Glomerular endothelial cell (primary cell): Measurements from ENCODE around the gene DHODH. TPM values are rescaled to one million over a fixed set of nuclear protein-coding genes. Genes with fewer than 3 reads are reported as not detected.

Experiments
- DNase-seq: peaks from one replicate; pipeline ENCODE4 v3.0.0-alpha.2; 2011; ENCODE audit warnings: low read depth, low spot score; ENCODE audit errors: extremely low read depth
- total RNA-seq: library from RNA; depleted of rRNA; stranded (reverse); fragments of >200 nt; gene quantifications from 2 replicates; pipeline ENCODE4 v1.2.3, GENCODE V29; 2015

DHODH gene
- total RNA-seq, 1 donor from 2014 or later = 3.6 TPM

DNA sequence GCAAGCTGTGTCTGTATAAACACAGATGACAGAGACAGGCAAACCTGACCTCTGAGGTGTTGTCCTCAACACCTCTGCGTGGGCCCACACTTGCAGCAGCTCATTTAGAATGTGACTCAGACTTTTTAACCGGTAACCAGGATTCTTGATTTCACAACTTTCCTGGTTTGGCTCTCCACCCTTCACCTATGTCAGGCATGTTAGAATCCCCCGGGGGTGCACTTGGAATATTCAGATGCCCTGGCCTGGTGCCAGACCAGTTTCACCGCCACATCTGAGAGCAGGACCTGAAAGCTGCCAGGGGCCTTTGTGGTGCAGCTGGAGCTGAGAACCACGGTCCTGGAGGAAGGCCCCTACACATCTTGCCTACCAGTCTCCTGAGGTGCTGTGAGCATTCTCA, 4.8 kb downstream of the DHODH start:
- DNase-seq = no peak

DNA sequence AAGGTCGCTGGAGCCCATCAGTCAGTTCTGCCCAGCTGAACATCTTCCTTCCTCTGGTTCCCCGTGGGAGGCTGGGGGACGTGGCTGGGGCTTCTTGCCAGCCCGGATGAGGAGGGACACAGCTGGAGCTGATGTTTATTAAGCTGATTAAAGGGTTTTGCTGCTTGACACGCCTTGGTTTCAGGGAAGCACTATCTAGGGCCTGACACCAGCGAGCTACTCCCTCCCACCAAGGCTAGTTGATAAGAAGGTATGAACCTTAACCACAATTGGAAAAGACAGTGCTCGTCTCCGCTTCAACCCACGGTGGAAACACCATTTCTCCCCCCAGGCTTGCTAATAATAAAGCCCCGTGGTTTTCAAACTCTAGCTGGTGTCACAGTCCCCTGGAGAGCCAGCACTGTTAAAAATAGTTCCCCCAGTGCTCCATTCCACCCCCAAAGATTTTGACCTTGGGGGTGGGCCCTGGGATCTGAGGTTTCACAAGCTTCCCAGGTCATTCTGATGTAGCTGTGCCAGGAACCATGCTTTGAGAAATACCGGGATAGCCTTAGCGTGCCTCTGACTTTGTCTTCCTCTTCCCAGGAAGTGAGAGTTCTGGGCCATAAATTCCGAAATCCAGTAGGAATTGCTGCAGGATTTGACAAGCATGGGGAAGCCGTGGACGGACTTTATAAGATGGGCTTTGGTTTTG, 5.5 kb downstream of the DHODH start:
- DNase-seq = no peak

DNA sequence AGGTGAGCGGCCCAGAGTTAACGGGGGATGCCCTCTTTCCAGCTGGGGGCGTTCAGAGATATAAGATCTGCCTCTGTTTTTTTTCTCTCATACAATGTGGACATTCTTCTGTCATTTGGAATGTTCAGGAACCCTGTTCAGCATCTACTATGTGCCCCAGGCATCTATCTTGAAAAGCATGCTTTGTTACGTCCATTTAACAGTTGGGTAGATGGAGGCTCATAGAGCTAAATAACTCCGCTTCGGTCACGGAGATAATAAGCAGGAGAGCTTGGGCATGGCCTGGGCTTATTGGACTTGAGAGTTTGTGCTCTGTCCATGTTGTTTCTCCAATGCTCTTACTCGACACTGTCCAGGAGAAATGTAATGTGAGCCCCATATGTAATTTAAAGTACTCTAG, 6.1 kb downstream of the DHODH start:
- DNase-seq = no peak

DNA sequence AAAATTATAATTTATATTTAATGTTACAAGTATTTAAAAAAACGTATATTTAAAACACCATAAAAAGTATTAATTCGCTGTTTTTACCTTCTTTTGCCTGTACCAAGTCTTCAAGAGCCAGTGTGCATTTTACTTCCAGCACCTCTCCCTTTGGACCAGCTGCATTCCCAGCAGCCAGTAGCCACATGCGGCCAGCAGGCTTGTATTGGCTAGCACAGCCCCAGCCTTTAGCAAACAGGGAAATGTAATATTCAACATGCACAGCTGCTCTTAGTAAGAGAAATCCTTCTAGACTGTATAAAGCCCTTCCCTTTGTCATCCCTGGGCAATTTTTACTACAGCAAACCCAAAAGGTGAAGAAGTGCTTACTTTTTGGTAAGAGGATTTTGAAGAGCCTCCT, 6.6 kb downstream of the DHODH start:
- no peak for DNase-seq

DNA sequence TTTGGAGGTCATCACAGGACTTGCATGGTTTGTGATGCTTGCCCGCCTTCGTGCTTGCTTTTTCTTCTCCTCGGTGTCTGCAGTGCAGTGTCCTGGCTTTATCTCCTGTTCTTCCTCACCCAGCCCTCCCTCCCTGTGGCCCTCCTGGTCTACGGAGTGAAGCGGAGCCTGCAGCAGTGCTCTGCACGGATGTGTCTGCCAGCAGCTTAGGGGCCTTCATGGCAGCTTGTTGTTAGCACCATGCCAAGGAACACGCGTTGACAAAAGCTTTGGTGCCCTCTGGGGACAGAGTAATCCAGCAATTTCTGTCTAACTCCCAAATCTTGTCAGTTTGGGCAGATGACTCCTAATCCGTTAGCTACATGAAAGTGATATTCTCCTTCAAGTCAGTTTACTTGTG, 9.9 kb downstream of the DHODH start:
- no peak for DNase-seq

DNA sequence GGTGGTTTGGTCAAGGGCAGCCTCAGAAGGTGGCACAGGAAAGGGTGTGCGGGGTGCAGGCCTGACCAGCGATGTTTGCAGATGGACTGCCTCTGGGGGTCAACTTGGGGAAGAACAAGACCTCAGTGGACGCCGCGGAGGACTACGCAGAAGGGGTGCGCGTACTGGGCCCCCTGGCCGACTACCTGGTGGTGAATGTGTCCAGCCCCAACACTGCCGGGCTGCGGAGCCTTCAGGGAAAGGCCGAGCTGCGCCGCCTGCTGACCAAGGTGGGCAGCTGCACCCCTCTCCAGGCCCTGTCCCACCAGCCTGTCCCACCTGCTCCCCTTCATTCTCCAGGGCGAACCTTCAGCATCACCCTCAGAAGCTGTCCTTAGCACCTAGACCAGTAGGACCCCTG, 12.5 kb downstream of the DHODH start:
- DNase-seq = no peak

DNA sequence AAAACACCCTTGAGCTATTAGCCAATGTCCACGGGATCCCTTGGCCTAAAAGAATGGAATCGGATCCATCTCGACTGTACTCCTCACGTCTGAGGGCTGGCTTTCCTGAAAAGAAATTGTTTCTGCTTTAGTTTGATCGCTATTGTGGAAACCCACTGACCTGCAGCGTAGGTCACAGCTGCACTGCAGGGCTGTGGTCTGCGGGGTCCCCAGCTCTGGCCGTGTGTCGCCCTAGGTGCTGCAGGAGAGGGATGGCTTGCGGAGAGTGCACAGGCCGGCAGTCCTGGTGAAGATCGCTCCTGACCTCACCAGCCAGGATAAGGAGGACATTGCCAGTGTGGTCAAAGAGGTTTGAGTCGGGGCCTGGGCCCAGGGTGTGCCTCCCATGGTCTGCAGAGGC, 13.6 kb downstream of the DHODH start:
- DNase-seq = no peak

DNA sequence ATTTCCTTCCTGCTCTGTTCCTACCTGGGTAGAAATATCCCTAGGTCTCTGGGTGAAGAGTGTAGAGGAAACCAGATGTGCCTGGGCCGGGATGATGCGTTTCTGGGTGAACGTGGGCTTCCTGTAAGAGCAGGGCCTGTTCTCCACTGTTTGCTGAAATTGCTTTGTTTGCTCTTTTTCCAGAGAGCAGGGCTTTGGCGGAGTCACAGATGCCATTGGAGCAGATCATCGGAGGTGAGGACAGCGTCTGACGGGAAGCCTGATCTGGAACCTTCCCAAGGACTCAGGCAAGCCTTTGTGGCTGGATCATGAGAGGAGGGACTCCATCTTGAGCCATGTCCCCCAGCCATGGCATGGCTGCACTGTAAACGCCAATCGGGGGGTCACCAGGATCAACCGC, 15.4 kb downstream of the DHODH start:
- DNase-seq = no peak

DNA sequence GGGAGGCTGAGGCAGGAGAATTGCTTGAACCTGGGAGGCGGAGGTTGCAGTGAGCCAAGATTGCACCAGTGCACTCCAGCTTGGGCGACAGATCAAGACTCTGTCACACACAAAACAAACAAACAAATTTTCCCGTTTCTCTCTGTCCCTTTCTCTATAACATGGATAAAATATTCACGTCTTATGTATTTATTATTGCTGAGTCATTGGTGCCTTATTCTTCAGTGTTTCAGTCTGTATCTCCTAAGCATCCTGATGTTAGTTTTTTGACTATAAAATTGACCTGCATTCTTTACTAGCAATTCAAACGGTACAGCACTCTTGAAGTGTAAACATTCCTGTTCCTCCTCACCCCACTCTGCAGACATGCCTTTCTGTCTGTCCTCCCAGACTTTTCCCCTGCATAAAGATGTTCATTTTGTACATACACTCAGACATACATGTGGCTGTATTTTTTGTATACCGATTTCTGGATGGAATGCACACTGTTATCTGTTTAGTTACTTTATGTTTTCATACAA, 16.4 kb downstream of the DHODH start:
- no peak for DNase-seq

DNA sequence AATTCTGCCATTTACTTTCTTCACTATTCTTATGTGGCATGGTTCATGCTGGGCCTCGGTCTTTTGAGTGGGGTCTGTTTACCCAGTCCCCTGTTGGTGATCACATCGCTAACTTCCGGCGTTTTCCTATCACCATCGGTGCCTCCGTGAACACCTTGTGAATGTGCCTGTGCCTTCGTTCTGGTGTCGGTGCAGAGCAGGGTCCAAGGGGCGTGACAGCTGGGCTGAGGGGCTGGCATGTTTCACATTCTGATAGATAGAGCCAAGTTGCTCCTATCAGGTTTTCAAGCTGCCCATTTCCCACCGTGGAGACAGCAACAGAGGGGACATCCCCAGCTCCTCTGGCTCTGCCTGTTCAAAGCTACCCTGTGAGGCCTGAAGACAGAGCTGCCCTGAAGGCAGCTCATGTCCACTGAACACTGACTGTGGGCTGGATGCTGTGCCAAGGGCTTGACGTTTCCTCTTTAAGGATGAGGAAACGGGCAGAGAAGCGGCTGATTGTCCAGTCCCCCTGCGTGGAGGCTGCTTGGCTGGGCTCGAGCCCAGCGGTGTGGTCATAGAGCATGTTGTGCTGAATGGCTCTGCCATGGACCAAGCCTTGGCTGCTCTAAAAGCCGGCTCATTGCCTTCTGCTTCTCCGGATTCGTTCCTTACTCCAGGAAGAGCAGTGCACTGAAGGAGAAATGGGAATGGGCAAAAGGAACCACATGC, 17.0 kb downstream of the DHODH start:
- DNase-seq = no peak

DNA sequence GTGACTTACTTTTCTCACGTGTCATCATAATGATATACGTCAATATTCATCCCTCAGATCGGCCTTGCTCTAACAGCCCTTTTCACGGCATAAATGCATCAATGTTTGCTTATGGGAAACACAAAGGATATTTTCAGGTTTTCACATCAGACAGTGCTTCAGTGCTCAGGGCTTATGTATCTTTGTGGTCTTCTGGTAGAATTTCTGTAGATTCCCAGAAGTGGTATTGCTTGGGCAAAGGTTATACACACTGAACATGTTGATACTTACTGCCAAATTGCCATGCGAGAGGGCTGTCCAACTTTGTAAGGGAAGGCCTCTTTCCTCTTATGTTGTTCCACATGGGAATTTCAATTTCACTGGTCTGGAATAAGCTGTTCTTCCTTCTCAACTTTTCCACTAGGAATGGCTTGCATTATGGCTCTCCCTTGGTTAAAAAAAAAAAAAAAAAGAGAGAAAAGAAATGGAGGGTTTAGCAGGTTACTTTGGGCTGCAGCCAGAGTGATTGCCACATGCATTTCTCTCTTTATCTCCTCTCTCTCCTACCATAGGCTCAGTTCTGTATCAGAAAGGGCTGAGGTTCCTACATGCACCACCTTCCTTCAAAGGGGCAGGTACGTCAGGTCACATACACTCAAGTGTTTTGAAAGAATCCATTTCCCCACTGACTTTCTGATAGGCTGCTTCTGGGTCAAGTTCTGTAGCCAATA, 19.3 kb downstream of the DHODH start:
- DNase-seq = no peak

DNA sequence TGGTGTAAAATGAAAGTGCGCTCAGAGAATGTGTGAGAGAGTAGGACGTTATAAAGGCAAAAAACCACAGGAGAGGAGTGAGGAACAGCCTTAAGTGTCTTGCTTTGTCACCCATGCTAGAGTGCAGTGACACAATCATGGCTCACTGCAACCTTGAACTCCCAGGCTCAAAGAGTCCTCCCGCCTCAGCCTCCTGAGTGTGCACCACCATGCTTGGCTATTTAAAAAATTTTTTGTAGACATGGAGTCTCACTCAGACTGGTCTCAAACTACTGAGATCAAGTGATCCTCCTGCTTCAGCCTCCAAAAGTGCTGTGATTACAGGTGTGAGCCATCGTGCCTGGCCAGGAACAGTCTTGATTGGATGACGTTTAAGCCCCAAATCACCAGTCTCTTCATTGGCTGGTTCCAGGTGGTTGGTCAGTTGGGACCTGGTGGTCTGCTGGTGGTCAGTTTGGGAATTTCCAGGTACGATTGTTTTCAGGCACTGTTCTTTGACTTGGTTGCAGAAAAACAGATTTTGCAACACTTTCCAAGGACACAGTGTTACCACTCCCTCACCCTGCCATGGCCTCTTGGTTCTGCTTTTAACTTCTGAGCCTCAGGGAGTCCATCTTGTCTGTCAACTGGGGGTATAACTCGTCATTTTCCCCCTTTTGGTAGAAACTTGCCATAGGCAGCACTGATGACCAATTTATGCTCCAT, 21.2 kb downstream of the DHODH start:
- no peak for DNase-seq

DNA sequence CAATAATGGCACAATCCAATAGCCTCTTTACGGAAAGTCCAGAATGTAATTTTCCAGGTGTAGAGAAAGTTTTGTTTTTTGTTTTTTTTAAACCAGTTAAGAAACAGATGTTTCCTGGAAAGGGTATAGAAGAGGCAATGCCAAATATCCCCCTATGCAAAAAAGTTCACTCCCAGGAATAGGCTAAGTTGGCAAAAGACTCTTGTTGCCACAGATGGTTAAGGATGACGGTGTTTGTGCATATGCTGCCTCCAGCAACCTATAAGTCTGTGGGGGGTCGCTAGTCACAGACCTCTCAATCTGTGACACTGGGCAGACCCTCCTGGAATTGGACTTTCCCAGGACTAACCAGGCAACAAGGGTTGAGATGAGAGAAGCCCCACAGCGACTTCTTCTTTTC, 24.9 kb downstream of the DHODH start:
- DNase-seq = no peak

DNA sequence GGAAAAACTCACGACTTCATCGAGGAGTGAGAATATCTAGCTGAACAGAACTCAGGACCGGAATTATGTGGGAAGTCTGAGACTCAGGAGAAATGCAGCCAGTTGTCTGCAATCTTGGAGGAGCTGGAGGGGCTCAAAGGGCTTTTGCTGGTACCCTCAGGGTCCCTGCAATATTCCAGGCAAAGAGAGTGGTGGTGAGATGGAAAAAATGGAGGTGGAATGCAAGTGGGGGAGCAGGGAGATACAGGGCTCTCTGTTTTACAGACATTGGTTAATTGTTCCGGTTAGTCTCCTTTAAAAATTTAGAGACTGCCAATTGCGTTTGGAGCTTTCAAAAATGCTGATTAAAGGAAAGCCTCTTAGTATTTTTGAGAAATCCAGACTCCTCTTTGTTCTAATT, 27.6 kb downstream of the DHODH start:
- DNase-seq = no peak

DNA sequence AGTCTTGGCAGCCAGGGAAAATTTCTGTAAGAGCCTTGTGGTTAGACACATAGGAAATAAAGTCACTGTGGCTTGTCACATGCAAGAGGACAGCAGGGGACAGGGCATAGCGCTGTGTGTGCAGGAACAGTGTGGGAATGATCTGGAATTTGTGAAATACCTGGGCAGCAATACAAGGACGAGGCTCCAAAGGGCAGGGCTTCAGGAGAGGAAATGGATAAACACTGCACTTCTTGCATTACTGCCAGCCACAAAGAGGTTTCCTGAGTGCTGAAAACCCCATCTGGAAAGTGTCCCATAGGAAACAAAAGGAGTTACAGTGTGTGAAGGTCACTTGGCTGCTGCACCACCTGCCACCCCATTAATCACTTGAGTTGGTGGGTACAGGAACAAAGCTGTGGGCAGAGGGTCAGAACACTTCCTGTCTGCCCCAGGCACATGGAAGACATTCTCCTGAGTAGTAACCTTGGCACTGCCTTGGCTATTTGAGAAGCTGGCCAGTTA, 33.7 kb downstream of the DHODH start:
- no peak for DNase-seq

DNA sequence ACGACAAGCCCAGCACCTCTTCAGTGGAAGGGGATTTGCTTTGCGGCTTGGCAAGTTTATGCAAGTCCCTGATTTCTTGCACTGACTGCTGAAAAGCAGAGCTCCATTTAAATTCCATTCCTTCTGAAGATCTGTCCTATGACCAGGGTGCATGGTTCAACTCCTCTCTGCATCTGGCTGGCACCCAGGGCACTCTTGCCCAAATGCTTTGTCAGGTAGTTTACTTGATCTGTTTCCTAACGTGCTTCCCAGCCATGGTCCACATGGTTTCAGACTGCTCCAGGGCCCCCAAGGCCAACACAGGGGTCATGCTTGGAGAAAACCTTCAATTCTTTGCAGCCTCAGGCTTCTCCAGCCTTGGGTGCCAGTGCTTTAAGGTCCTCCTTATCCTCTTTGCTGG, 34.5 kb downstream of the DHODH start:
- DNase-seq = no peak

DNA sequence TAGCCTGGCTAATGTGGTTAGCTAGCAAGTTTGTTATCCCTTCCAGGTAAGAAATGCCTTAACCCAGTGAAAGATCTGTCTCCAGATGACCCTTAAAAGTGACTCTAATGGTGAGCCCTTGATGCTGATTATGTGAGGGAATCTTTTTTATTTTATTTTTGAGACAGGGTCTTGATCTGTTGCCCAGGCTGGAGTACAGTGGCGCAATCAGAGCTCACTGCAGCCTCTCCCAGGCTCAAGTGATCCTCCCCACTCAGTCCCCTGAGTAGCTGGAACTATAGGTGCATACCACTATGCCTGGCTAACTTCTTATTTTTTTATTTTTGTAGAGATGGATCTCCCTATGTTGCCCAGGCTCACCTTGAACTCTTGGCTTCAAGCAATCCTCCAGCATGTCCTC, 35.0 kb downstream of the DHODH start:
- no peak for DNase-seq

DNA sequence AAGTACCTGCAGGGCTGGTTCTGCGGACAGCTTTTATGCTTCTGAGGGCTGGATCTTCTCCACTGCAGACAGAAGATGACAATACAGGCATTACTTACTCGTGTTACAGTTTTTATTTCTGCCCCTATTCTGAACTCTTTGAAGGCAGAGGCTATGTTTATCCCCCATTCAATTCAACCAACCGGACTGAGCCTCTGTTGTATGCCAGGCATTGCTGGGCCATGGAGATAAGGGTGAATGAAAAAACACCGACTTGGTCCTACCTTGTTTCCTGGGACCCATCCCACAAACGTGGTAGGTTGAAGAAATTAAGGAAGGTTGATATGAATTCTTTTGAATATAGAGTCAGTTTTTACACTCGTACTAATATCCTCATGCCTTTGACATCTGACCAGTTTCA, 35.8 kb downstream of the DHODH start:
- no peak for DNase-seq

DNA sequence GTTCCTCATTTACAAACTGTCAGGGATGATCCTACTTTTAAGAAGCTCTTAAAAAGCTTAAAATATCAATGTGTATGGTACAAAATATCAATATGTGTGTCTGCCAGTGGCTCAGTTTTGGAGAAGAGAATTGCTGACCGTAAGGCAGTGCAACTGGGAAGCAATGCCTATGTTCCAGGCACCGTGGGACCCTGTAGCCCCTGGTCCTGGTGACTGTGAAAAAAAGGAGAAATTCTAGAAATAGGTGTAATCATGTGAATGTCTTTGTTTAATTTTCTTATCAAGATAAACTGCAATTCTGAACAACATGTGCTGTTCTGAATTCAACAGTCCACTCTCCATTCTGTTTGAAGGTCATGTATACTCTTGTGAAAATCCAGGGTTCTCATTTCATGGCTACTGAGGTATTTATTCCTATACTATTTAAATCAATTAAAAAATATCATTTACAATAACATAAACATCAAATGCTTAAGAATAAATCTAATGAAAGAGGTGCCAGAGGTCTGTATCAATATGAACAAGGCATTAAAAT, 36.3 kb downstream of the DHODH start:
- no peak for DNase-seq

DNA sequence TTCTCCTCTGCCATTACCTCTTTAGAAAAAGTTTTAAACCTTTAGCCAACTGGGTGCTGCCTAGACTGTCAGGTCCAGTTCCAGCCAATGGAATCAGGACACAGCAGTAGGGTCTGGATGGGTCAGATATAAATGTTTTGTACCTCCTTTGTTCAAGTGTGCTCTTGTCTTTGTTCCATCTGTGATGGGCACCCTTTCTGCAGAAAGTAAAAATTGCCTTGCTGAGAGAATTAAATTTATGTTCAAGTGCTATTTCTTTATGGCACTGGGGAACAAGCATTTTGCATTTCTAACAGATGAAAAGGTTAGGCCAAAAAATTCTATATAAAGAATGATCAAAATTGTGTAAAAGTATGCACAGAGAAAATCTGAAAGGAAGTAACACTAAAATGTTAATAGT, 40.6 kb downstream of the DHODH start:
- DNase-seq = no peak
